Stimulated activated CD8-positive, alpha-beta memory T cell treated with anti-CD3 and anti-CD28 coated beads, Interleukin-4, amount 100 ng/mL, for 48 hours (primary cell): Measurements from ENCODE around the gene SRMS.
A peak's percentile ranks its signal among the peaks of the same experiment; 100 is the strongest.

Source experiments
- DNase-seq: peaks from one replicate; pipeline ENCODE4 v3.0.0-alpha.2; 2020

SRMS gene

DNA sequence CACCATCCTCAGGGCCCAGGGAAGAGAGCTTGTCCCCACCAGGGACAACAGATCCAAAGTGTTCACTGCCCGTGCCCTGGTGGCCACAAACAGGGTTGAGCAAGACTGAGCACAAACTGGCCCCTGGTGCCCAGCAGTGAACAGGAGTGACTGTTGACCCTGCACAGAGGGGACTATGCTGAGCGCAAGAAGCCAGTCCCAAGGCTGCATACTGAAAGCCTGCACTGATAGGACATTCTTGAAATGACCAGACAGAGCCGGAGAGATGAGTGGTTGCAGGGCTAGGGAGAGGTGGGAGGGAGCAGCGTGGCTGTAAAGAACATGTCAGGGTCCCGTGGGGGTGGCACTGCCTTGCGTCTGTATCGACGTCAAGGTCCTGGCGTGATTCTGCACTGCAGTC lies 3.5 kb upstream of the SRMS start:
- no peak for DNase-seq

DNA sequence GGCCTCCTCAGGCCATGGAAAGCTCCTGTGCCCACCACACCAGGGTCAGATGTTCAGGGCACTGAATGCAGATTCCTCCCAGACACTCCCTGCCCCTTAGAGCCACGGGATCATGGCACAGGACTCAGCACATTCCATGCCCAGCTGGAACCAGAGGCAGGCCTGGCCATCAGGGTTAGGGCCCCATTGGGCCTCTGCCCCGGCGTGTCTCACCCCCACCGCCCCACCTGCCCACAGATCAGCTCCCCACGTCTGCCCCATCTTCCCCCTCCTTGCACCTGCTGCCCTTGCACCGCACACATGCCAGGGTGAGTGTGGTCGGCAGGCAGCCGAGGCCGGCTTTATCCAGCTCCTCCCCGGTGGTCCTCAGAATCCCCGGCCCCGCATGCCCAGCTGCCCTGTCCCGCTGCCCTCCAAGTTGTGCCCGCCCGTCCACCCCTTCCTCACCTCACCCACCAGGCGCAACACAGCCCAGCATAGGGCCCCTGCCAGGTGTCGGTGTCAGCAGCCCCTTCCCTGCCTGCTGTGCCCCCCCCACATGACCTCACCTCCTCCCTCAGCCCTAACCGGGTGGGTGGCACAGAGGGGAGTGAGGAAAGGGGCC lies 2.2 kb upstream of the SRMS start:
- DNase-seq: no peak

DNA sequence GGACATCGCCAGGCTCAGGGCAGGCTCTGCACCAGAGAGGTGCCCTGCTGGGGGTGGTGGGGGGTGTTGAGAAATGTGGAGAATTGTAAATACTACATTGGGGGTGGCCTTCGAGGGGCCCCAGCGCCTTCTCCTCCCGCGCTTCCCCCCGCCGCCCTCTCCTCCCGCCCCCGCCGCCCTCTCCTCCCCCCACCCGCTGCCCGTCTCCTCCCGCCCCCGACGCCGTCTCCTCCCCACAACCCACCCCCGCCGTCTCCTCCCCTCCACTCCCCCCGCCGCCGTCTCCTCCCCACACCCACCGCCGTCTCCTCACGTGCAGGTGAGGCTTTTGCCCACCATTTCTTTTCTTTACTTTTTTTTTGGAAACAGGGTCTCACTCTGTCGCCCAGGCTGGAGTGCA lies 1.5 kb upstream of the SRMS start:
- no peak for DNase-seq

DNA sequence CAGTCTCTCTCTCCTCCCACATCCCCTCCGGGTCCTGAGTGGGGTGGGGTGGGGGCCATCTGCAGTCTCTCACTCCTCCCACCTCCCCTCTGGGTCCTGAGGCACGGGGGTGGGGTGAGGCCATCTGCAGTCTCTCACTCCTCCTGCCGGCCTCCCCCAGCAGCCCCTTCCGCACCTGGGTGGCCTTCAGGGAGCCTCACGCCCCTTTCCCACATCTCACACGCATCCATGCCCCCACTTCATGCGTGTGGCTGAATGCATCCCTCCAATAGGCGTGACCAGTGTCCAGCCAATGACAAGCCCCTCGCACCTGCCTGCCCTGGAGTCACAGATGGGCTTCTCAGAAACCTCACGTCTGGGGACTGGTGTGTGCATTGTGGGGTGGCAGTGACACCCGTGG lies 993 bp upstream of the SRMS start:
- no peak for DNase-seq

DNA sequence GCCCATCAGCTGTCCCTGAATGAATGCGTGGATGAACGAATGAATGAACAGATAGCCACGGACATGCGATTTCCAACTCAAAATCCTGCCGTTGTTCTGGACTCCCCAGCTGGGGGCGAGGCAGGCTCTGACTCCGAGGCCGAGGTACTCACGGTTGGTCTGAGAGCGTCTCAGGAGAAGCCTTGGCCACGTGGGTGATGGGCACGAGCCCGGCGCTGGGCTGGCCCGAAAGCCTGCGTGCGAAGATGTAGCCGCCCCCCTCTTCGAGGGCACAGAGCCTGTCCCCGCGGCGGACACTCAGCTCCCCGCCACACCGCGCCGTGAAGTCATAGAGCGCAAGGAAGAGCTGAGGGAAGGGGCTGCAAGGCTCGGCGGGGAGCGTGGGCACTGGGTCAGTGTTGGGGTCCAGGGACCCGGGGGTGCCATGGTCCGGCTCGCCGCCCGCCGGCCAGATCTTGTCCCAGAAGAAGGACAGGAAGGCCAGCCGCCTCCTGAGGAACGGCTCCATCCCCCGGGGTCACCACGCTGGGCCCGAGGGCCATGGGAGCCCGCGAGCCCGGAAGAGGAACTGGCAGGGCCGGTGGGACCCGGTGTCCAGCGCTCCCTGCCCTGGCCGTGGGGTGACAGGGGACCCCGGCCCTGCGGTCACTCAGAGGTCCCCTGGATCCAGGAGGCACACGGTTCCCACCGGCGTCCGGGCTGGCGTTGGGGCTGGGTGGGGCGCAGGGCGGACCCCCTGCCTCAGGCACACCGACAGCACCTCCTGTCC lies 409 bp downstream of the SRMS start:
- no peak for DNase-seq

DNA sequence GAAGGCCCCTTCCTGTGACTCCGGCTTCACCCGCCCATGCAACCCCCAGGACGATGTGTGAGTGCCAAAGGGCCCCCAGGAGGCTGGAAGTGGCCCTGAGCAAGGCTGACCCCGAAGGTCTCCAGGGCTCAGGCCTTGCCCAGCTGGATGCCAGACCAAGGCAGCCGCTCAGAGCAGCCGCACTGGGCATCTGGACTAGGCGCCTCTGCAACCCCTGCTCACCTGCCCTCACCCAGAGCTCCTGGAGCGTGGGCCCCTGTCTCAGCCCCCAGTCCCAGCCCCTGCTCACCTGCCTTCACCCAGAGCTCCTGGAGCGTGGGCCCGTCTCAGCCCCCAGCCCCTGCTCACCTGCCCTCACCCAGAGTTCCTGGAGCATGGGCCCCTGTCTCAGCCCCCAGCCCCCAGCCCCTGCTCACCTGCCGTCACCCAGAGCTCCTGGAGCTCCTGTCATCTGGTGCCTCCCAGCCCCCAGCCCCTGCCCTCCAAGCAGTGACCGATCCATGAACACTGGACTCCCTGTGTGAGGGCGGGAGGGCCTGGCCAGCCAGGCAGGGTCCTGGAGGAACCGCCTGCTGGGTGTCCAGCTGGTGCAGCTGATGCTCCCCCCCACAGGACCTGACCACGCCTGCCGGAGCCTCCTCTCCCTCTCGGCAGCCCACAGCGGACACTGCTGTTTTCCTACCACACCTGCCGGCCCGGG lies 1.1 kb downstream of the SRMS start:
- no peak for DNase-seq

- DNase-seq: no peak
Measured at GRCh38 chr20:63545814-63546213, 1.7 kb downstream of the SRMS start.

DNA sequence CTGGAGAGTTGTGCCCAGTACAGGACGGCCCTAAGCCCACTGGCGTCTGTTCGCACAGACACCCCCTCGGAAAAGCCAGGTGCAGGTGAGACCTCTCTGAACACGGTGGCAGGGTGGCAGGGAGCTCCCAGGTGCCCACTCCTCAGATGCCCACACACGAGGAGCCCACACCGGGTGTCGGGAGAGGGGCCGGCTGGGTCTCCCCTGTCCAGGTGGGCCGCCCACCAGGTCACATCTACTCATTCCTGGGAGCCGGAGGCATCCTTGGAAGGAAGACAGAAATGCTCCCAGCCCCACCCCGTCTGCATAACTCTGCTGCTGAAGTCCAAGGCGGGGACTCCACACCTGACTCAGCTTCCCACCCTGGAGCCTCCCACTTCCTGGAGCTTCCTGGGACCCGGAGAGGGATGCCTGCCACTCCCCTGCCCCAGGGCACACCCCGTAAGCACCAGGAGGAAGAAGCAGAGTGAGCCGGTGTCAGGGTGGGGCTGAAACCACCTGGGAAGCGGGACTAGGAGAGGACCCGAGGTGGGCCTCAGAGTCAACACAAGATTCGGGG lies 2.5 kb downstream of the SRMS start:
- DNase-seq: no peak

GRCh38 chr20:63544241-63544957 lies 3.1 kb downstream of the SRMS start:
- DNase-seq: no peak

DNA sequence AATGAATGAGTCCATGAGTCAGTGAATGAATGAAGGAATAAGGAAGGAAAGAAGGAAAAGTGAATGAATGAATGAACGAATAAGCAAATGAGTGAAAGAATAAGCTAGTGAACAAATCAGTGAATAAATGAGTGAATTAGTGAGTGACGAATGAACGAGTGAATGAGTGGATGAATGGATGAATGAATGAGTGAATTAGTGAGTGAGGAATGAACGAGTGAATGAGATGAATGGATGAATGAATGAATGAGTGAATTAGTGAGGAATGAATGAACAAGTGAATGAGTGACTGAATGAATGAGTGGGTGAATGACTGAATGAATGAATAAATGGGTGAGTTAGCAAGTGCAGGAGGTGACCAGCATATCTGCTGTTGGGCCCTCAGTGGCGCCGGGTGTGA lies 3.8 kb downstream of the SRMS start:
- no peak for DNase-seq

GRCh38 chr20:63543131-63543530 lies 4.4 kb downstream of the SRMS start:
- no peak for DNase-seq

- no peak for DNase-seq
Measured at GRCh38 chr20:63542696-63543095, 4.9 kb downstream of the SRMS start.

- no peak for DNase-seq
Measured at GRCh38 chr20:63542031-63542559, 5.5 kb downstream of the SRMS start.

- no peak for DNase-seq
Measured at GRCh38 chr20:63541371-63541770, 6.2 kb downstream of the SRMS start.

GRCh38 chr20:63540417-63541186 lies 6.9 kb downstream of the SRMS start:
- peak; percentile 42 for DNase-seq

- no peak for DNase-seq
Measured at GRCh38 chr20:63539441-63540370, 7.8 kb downstream of the SRMS start.

GRCh38 chr20:63539092-63539430 lies 8.5 kb downstream of the SRMS start:
- DNase-seq: no peak

GRCh38 chr20:63538204-63539091 lies 9.1 kb downstream of the SRMS start:
- no peak for DNase-seq

DNA sequence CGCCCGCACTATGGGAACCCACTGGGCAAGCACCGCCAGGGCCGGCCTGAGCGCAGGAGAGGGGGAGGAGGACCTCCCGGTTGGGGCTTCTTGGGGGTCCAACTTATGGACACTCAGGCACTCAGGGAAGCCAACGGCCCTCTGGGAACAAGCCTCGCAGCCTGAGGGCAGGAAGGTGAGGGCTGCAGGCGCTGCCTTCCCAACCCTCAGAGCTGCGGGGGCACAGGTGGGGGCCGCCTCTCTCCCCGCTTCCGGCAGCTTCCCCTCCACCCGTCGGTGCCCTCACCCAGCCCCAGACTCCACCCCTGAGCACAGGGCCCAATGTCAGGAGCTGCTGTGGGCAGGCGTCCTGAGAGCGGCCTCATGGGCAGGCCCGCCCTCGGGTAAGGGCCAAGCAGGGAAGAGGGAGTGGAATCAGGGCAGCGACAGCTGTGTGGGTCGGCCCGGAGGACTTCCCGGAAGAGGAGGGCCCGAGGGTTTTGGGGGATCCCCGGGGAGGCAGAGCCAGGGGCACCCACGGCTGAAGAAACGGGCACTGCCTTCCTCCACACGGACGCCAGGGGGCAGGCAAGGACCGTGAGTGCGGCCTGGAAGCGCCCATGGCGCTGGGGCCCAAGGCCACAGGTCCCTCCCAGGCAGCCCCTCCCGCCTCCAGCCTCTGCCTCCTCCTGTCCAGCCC lies 9.9 kb downstream of the SRMS start:
- DNase-seq: peak; percentile 97
